ENCODE measurements around the gene AHRR. TPM values are rescaled to one million over a fixed set of nuclear protein-coding genes. Genes with fewer than 3 reads are reported as not detected.

AHRR gene
- total RNA-seq, 1 experiment from 2014 or later = 2.2 TPM

DNA sequence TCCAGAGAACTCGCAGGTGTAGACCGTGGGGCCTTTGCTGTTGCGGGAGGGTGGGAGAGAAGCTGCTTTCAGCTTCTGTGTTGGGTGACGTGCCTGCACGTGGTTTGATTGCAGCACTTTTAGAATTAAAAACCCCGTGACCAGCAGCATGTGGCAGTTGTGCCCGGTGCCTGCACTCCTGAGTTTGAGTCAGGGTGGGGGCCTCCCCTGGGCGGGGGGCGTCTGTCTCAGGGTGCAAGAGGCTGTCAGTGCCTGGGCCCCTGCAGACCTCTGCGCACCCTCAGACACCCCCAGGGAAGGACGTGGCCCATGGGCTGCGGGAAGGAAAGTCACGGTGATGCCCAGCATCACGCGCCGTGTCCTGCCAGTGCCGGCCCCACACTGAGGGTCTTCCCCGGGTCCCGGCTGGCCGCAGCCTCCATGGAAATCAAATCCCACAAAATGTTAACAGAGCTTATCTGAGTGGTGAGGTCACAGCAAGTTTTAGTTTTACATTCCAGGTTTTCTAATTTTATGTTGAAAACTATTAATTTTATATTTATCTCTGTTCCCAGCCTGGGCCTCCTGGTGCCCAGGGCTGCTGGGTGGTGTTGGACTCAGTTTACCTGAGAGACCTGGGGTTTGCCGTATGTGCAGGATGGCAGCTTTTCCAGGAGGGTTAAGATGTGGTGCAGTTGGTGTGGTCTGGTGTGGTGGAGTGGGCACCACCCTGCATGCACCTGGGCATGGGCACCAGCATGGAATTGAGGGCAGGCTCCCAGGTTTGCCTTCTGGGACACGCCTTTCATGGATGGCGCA, 33.3 kb downstream of the AHRR start:
- Histone ChIP-seq H2BK5ac (ENCODE audit: insufficient read length, low read length) (no peak overlapping the region), H4K20me1 (ENCODE audit: control insufficient read depth, insufficient read depth, insufficient read length) (no peaks in the 10 kb centered on the region), H3T11ph (ENCODE audit: low read length) (no peak overlapping the region), H4K8ac (replicated peaks; ENCODE audit: insufficient read length, low read depth, low read length) (no peak overlapping the region), H2BK15ac (ENCODE audit: low read depth, low read length) (no peak overlapping the region), H3K27me3 (ENCODE audit: insufficient read depth, low read length) (no peaks in the 10 kb centered on the region), H3K9ac (ENCODE audit: extremely low read depth, insufficient read length, low read length) (no peak overlapping the region), H3K79me1 (ENCODE audit: insufficient read depth, low read depth, low read length, poor library complexity, severe bottlenecking) (no peaks in the 10 kb centered on the region), H2BK20ac (ENCODE audit: low read depth, low read length, poor library complexity, severe bottlenecking) (no peak overlapping the region), H3K27ac (ENCODE audit: insufficient read length, low read depth, low read length) (no peak overlapping the region), H3K4ac (ENCODE audit: low read depth, low read length) (no peak overlapping the region), H3K23me2 (ENCODE audit: insufficient read length, low read depth, low read length, poor library complexity, severe bottlenecking) (no peaks in the 10 kb centered on the region), H3K79me2 (ENCODE audit: insufficient read depth, low read length) (no peaks in the 10 kb centered on the region), H2BK12ac (ENCODE audit: insufficient read length, low read depth, low read length) (no peak overlapping the region), H3K18ac (ENCODE audit: insufficient read length, low read depth, low read length) (no peak overlapping the region), H3K4me1 (ENCODE audit: insufficient read depth, low read length) (no peaks in the 10 kb centered on the region), H3K23ac (ENCODE audit: insufficient read length, low read depth, low read length) (no peak overlapping the region), H4K91ac (ENCODE audit: insufficient read length, low read depth, low read length) (no peak overlapping the region), H2BK120ac (ENCODE audit: low read depth, low read length, poor library complexity, severe bottlenecking) (no peak overlapping the region), H3K14ac (ENCODE audit: insufficient read depth, low read length) (no peak overlapping the region), H3K56ac (ENCODE audit: insufficient read length, low read depth, low read length) (no peak overlapping the region), H4K5ac (ENCODE audit: insufficient read length, low read depth, low read length) (no peak overlapping the region), H2AK5ac (ENCODE audit: insufficient read length, low read length) (no peak overlapping the region), H3K9me3 (ENCODE audit: control insufficient read depth, low read depth, low read length) (no peaks in the 10 kb centered on the region), H3K4me2 (ENCODE audit: insufficient read depth, insufficient read length, low read length) (no peak overlapping the region), H2AFZ (ENCODE audit: low read length) (no peak overlapping the region)
- H3K4me3 Mint-ChIP-seq = no peak overlapping the region
- H3K9me3 Mint-ChIP-seq = no peaks in the 10 kb centered on the region; a peak in 1 of 5 replicates
- DNase-seq = peak; percentile 19
- peaks cover 5 to 6% of the 10 kb centered on the region in 2 experiments; a peak in 3 of 4 replicates for H3K4me1 Mint-ChIP-seq
- H3K27me3 Mint-ChIP-seq (ENCODE audit: low read depth) = peaks cover 5% of the 10 kb centered on the region; the same call in 1 of the 2 replicates
- no peaks in the 10 kb centered on the region for H3K36me3 Mint-ChIP-seq (ENCODE audit: insufficient read depth in 1 of 3, low read depth in 3 of 3)
- no CpG with 5 or more reads among the region's 23 CpGs for WGBS (ENCODE audit: extremely low coverage, insufficient read length, low lambda C conversion rate)
- TF ChIP-seq, protein P1, sequence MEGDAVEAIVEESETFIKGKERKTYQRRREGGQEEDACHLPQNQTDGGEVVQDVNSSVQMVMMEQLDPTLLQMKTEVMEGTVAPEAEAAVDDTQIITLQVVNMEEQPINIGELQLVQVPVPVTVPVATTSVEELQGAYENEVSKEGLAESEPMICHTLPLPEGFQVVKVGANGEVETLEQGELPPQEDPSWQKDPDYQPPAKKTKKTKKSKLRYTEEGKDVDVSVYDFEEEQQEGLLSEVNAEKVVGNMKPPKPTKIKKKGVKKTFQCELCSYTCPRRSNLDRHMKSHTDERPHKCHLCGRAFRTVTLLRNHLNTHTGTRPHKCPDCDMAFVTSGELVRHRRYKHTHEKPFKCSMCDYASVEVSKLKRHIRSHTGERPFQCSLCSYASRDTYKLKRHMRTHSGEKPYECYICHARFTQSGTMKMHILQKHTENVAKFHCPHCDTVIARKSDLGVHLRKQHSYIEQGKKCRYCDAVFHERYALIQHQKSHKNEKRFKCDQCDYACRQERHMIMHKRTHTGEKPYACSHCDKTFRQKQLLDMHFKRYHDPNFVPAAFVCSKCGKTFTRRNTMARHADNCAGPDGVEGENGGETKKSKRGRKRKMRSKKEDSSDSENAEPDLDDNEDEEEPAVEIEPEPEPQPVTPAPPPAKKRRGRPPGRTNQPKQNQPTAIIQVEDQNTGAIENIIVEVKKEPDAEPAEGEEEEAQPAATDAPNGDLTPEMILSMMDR (conservative IDR thresholded peaks at IDR 0.05) = no peak
- no peak overlapping the region for H3K27ac Mint-ChIP-seq
